ENCODE measurements around the gene RFLNA. TPM values are rescaled to one million over a fixed set of nuclear protein-coding genes. Genes with fewer than 3 reads are reported as not detected.

The RFLNA gene
- total RNA-seq, 1 donor from 2014 or later: 2.6 TPM

- Histone ChIP-seq H3K36me3 (ENCODE audit: control insufficient read depth in 3 of 3, insufficient read depth in 3 of 3, low read length in 3 of 3) (peaks cover 74 to 82% (median 75%) of the 10 kb centered on the region in 3 donors), H3K9ac (ENCODE audit: low read depth in 1 of 3, low read length in 3 of 3) (no peak overlapping the region), H3K9me3 (ENCODE audit: control insufficient read depth in 3 of 3, low read length in 3 of 3) (no peaks in the 10 kb centered on the region), H3K27ac (ENCODE audit: low read depth, low read length) (no peak overlapping the region), H3K27me3 (ENCODE audit: control insufficient read depth in 3 of 3, insufficient read depth in 3 of 3, low read length in 3 of 3) (no peaks in the 10 kb centered on the region), H3K4me3 (ENCODE audit: low read length in 3 of 3) (no peak overlapping the region), H3K4me1 (ENCODE audit: control insufficient read depth in 3 of 3, insufficient read depth in 3 of 3, low read length in 3 of 3) (no peaks in the 10 kb centered on the region)
Measured at GRCh38 chr12:124341645-124342069, 46.8 kb downstream of the RFLNA start.

GRCh38 chr12:124344022-124344421, 49.1 kb downstream of the RFLNA start:
- H3K36me3 ChIP-seq (ENCODE audit: control insufficient read depth in 3 of 3, insufficient read depth in 3 of 3, low read length in 3 of 3): peaks cover 84 to 88% (median 87%) of the 10 kb centered on the region in 3 donors
- no peaks in the 10 kb centered on the region for H3K9me3 ChIP-seq (ENCODE audit: control insufficient read depth in 3 of 3, low read length in 3 of 3)
- no peaks in the 10 kb centered on the region for H3K27me3 ChIP-seq (ENCODE audit: control insufficient read depth in 3 of 3, insufficient read depth in 3 of 3, low read length in 3 of 3)
- H3K4me1 ChIP-seq (ENCODE audit: control insufficient read depth in 3 of 3, insufficient read depth in 3 of 3, low read length in 3 of 3): peaks cover 0 to 7% (median 7%) of the 10 kb centered on the region in 3 donors
- H3K27ac ChIP-seq (ENCODE audit: low read depth, low read length): no peak overlapping the region
- H3K9ac ChIP-seq (ENCODE audit: low read depth in 1 of 3, low read length in 3 of 3): no peak overlapping the region
- H3K4me3 ChIP-seq (ENCODE audit: low read length in 3 of 3): no peak overlapping the region

GRCh38 chr12:124344526-124344925, 49.6 kb downstream of the RFLNA start:
- Histone ChIP-seq H3K36me3 (ENCODE audit: control insufficient read depth in 3 of 3, insufficient read depth in 3 of 3, low read length in 3 of 3) (peaks cover 88 to 91% (median 88%) of the 10 kb centered on the region in 3 donors), H3K9me3 (ENCODE audit: control insufficient read depth in 3 of 3, low read length in 3 of 3) (no peaks in the 10 kb centered on the region), H3K27me3 (ENCODE audit: control insufficient read depth in 3 of 3, insufficient read depth in 3 of 3, low read length in 3 of 3) (no peaks in the 10 kb centered on the region), H3K9ac (ENCODE audit: low read depth in 1 of 3, low read length in 3 of 3) (no peak overlapping the region), H3K27ac (ENCODE audit: low read depth, low read length) (no peak overlapping the region), H3K4me1 (ENCODE audit: control insufficient read depth in 3 of 3, insufficient read depth in 3 of 3, low read length in 3 of 3) (peaks cover 0 to 7% (median 7%) of the 10 kb centered on the region in 3 donors), H3K4me3 (ENCODE audit: low read length in 3 of 3) (no peak overlapping the region)

- Histone ChIP-seq H3K9ac (ENCODE audit: low read depth in 1 of 3, low read length in 3 of 3) (no peak overlapping the region), H3K27me3 (ENCODE audit: control insufficient read depth in 3 of 3, insufficient read depth in 3 of 3, low read length in 3 of 3) (no peaks in the 10 kb centered on the region), H3K9me3 (ENCODE audit: control insufficient read depth in 3 of 3, low read length in 3 of 3) (no peaks in the 10 kb centered on the region), H3K4me1 (ENCODE audit: control insufficient read depth in 3 of 3, insufficient read depth in 3 of 3, low read length in 3 of 3) (peaks cover 0 to 7% (median 7%) of the 10 kb centered on the region in 3 donors), H3K27ac (ENCODE audit: low read depth, low read length) (no peak overlapping the region), H3K4me3 (ENCODE audit: low read length in 3 of 3) (no peak overlapping the region), H3K36me3 (ENCODE audit: control insufficient read depth in 3 of 3, insufficient read depth in 3 of 3, low read length in 3 of 3) (peaks cover 90 to 94% (median 91%) of the 10 kb centered on the region in 3 donors)
Measured at GRCh38 chr12:124345795-124346194, 50.9 kb downstream of the RFLNA start.

GRCh38 chr12:124346425-124347168, 51.7 kb downstream of the RFLNA start:
- H3K27me3 ChIP-seq (ENCODE audit: control insufficient read depth in 3 of 3, insufficient read depth in 3 of 3, low read length in 3 of 3): no peaks in the 10 kb centered on the region
- peaks cover 0 to 7% (median 7%) of the 10 kb centered on the region in 3 donors for H3K4me1 ChIP-seq (ENCODE audit: control insufficient read depth in 3 of 3, insufficient read depth in 3 of 3, low read length in 3 of 3)
- H3K4me3 ChIP-seq (ENCODE audit: low read length in 3 of 3): no peak overlapping the region
- no peaks in the 10 kb centered on the region for H3K9me3 ChIP-seq (ENCODE audit: control insufficient read depth in 3 of 3, low read length in 3 of 3)
- H3K27ac ChIP-seq (ENCODE audit: low read depth, low read length): no peak overlapping the region
- H3K36me3 ChIP-seq (ENCODE audit: control insufficient read depth in 3 of 3, insufficient read depth in 3 of 3, low read length in 3 of 3): peaks cover 92 to 94% (median 93%) of the 10 kb centered on the region in 3 donors
- no peak overlapping the region for H3K9ac ChIP-seq (ENCODE audit: low read depth in 1 of 3, low read length in 3 of 3)

- Histone ChIP-seq H3K27me3 (ENCODE audit: control insufficient read depth in 3 of 3, insufficient read depth in 3 of 3, low read length in 3 of 3) (no peaks in the 10 kb centered on the region), H3K4me1 (ENCODE audit: control insufficient read depth in 3 of 3, insufficient read depth in 3 of 3, low read length in 3 of 3) (peaks cover 0 to 9% (median 7%) of the 10 kb centered on the region in 3 donors), H3K36me3 (ENCODE audit: control insufficient read depth in 3 of 3, insufficient read depth in 3 of 3, low read length in 3 of 3) (peaks cover 93 to 94% (median 93%) of the 10 kb centered on the region in 3 donors), H3K9me3 (ENCODE audit: control insufficient read depth in 3 of 3, low read length in 3 of 3) (no peaks in the 10 kb centered on the region), H3K9ac (ENCODE audit: low read depth in 1 of 3, low read length in 3 of 3) (peak overlapping the region in 1 of 3 donors; percentile 33), H3K27ac (ENCODE audit: low read depth, low read length) (no peak overlapping the region), H3K4me3 (ENCODE audit: low read length in 3 of 3) (no peak overlapping the region)
Measured at GRCh38 chr12:124347335-124347734, 52.4 kb downstream of the RFLNA start.

GRCh38 chr12:124347805-124348658, 53.1 kb downstream of the RFLNA start:
- Histone ChIP-seq H3K4me1 (ENCODE audit: control insufficient read depth in 3 of 3, insufficient read depth in 3 of 3, low read length in 3 of 3) (peaks cover 3 to 15% (median 14%) of the 10 kb centered on the region in 3 donors), H3K27me3 (ENCODE audit: control insufficient read depth in 3 of 3, insufficient read depth in 3 of 3, low read length in 3 of 3) (no peaks in the 10 kb centered on the region), H3K27ac (ENCODE audit: low read depth, low read length) (no peak overlapping the region), H3K4me3 (ENCODE audit: low read length in 3 of 3) (no peak overlapping the region), H3K9ac (ENCODE audit: low read depth in 1 of 3, low read length in 3 of 3) (peak overlapping the region in 1 of 3 donors; percentile 33), H3K9me3 (ENCODE audit: control insufficient read depth in 3 of 3, low read length in 3 of 3) (no peaks in the 10 kb centered on the region), H3K36me3 (ENCODE audit: control insufficient read depth in 3 of 3, insufficient read depth in 3 of 3, low read length in 3 of 3) (peaks cover 92 to 95% (median 92%) of the 10 kb centered on the region in 3 donors)

GRCh38 chr12:124348659-124349380, 53.9 kb downstream of the RFLNA start:
- no peaks in the 10 kb centered on the region for H3K9me3 ChIP-seq (ENCODE audit: control insufficient read depth in 3 of 3, low read length in 3 of 3)
- H3K9ac ChIP-seq (ENCODE audit: low read depth in 1 of 3, low read length in 3 of 3): peak overlapping the region in 1 of 3 donors; percentile 25
- no peaks in the 10 kb centered on the region for H3K27me3 ChIP-seq (ENCODE audit: control insufficient read depth in 3 of 3, insufficient read depth in 3 of 3, low read length in 3 of 3)
- H3K4me3 ChIP-seq (ENCODE audit: low read length in 3 of 3): no peak overlapping the region
- H3K27ac ChIP-seq (ENCODE audit: low read depth, low read length): no peak overlapping the region
- H3K4me1 ChIP-seq (ENCODE audit: control insufficient read depth in 3 of 3, insufficient read depth in 3 of 3, low read length in 3 of 3): peaks cover 7 to 21% (median 17%) of the 10 kb centered on the region in 3 donors
- peaks cover 93 to 95% (median 93%) of the 10 kb centered on the region in 3 donors for H3K36me3 ChIP-seq (ENCODE audit: control insufficient read depth in 3 of 3, insufficient read depth in 3 of 3, low read length in 3 of 3)

GRCh38 chr12:124350491-124350890, 55.6 kb downstream of the RFLNA start:
- no peak overlapping the region for H3K4me3 ChIP-seq (ENCODE audit: low read length in 3 of 3)
- no peaks in the 10 kb centered on the region for H3K27me3 ChIP-seq (ENCODE audit: control insufficient read depth in 3 of 3, insufficient read depth in 3 of 3, low read length in 3 of 3)
- no peak overlapping the region for H3K27ac ChIP-seq (ENCODE audit: low read depth, low read length)
- no peaks in the 10 kb centered on the region for H3K9me3 ChIP-seq (ENCODE audit: control insufficient read depth in 3 of 3, low read length in 3 of 3)
- peaks cover 7 to 25% (median 19%) of the 10 kb centered on the region in 3 donors for H3K4me1 ChIP-seq (ENCODE audit: control insufficient read depth in 3 of 3, insufficient read depth in 3 of 3, low read length in 3 of 3)
- peaks cover 90 to 93% (median 93%) of the 10 kb centered on the region in 3 donors for H3K36me3 ChIP-seq (ENCODE audit: control insufficient read depth in 3 of 3, insufficient read depth in 3 of 3, low read length in 3 of 3)
- no peak overlapping the region for H3K9ac ChIP-seq (ENCODE audit: low read depth in 1 of 3, low read length in 3 of 3)

Measured in skeletal muscle tissue (tissue), 4 donors.